ENCODE results near the gene LRRK2.
"Not testable (repeated sequence)": the region's sequence is repeated elsewhere in the genome, so short reads cannot be mapped to it uniquely, and the experiment has no call there.

The LRRK2 gene

DNA sequence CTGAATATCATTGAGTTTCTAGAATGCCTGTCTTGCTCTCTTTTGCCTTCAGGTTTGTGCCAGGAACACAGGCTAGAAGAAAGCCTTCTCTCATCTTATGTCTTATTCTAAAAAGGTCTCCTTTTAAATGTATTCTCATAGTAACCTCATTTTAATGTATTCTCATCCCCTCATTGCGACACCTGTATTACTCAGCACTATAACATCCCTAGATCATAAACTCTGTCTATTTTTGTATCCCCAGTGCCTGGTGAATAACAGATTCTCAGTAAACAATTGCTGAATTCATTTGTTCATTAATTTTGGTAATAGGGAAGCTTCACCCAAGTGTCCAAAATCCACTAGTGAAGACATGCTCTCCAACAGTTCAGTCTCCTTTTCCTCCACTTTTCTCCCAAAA is 8.8 kb upstream of the LRRK2 start:
- DNase-seq, result no peak

DNA sequence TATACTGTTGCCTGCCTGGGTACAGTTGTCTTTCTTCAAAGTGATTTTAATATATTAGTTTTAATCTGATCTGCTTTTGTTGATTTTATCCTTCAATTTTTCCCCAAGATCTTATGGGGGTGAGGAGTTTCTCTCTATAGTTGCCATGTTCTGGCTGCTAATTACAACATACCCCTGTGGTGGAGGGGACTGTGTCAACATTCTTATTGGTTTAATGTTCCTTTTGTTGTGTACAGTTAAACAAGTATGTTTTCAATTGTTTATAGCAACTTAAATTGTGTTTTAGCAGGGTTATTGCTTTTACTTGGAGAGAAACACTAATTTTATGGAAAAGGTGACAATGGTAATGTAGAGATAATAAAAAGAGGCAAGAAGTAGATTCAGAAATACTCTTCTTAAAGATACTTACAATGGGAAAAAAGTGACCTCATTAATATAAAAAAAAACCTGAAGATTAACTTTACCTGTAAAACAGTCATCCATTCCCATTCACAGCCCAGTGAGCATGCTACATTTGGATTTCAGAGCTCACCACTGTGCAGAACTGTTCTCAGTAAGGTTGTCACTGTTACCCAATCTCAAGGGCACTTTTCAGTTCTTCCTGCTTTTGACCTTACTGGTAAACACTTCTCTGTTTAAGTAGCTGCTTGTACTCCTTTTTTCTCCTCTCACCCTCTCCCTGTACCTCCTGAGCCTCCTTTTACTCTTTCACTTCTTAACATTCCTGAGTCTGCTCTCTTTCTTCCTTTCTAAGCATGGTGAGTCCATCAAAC is 8.1 kb upstream of the LRRK2 start:
- no peak for DNase-seq

DNA sequence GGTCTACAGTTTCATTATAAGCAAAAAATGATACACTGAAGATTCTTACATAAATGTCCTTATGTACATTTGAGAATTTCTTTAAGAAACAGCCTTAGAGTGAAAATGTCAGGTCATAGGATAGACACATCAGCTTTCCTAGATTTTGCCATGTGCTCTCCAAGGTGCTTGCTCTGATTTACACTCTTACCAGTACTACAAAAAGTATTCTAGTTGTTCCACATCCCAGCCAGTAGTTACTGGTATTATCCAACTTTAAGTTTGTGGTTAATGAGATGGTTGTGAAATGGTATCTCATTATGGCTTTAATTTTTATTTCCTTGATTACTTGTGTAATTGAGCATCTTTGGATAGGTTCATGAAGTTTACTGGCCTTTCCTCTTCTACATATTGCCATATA is 5.0 kb upstream of the LRRK2 start:
- no peak for DNase-seq

DNA sequence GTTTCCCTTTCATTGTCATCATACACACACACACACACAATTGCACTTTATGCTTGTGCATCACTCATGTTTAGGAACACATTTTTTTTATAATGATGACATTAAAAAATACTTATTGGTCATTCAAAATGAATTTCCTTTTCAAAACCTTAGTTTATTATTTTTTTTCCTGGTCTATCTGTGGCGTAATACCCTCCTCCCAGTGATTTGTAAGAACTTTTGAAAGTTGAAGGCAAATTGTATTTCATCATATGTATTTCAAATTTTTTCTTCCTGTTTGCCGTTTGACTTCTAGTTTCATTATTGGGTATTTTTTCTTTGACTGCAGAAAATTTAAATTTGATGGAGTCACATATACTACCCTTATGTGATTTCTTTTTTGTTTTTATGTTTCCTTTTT is 2.5 kb upstream of the LRRK2 start:
- DNase-seq, result no peak

DNA sequence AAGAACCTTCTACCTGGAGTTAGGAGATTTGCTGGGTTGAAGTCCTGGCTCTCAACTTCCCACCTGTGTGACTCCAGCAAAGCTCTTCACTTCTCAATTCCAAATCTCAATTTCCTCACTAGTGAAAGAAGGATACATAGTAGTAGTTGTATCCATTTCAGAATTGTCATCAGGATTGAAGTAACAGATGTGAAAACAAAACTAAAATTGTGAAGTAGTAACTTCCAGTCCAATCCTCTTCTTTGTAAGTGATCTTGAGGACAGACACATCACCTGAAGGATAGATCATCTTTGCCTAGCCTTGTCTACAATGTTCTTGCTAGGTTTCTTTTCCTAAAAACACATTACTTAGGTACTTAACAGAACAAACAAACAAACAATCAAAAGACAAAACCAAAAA is 1.2 kb upstream of the LRRK2 start:
- DNase-seq, result no peak

DNA sequence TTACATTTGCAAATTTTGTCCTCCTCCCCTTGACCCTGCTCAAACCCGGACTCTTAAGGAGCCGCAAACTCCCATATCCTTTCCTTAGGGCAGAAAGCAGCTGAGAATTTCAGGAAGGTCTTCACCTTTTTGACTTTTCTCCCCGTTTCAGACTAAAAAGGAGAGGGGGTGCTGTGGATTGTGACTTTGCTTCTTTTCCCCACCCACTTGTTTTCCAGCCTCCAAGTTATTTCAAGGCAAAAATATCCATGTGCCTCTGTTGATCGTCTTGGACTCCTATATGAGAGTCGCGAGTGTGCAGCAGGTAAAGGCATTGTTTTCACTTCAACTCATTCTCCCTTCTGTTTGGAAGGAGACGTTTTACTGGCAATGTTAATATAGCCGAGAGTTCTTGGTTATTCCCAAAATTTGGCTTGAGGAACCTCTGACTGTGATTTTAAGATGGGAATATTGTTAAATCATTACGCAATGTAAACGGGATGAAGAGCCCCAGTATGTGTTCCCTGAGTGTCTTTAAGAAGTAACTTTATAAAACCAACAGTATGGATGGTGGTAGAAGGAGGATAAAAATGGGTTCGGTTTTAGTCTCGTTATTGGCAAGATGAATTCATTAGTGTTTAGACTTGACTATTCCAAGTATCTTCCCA is 663 bp downstream of the LRRK2 start:
- DNase-seq, result no peak

DNA sequence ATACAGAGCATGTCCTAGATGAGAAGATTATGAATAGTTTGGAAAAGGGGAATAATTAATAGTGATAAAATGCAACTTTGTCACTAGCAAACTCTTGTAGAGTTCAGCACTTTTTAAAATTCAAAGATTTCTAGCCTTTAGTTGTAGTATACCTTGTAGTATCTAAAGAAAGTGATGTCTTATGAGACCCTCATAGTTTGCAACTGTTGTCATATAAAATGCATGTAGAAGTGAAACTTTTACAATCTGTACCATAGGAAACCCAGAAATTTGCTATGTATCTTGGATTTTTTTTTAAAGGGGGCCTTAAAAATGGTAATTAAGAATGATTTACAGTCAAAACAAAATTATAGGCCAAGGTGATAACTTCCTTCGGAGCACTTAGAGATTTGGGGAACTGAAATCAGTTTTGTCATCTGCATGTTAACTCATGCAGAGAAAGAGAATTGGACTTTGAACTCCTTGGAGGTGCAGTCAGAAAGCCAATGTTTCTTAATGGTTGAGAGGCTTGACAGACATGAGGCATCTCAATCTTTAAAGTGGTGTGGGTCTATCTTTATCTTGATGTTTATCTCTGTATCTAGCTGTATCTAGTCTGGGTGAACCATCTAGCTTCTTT is 1.3 kb downstream of the LRRK2 start:
- no peak for DNase-seq

DNA sequence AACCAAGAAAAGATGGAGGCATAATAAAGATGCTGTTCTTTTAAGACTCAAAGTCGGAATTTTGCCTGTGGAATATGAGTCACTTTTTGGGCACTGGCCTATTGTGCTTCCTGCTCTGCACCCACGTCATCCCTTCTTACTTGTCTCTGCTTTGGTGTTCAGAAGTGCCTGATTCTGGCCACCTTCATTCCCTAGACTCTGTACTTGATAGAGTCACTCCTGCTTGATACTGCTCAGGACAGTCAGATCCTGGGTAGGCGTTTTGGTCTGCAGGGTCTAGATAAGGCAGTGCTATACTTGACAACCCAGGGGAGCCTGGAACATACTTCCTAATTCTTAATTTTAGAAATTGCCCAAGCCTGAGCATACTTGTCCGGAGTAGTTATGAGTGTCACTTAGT is 1.9 kb downstream of the LRRK2 start:
- no peak for DNase-seq

DNA sequence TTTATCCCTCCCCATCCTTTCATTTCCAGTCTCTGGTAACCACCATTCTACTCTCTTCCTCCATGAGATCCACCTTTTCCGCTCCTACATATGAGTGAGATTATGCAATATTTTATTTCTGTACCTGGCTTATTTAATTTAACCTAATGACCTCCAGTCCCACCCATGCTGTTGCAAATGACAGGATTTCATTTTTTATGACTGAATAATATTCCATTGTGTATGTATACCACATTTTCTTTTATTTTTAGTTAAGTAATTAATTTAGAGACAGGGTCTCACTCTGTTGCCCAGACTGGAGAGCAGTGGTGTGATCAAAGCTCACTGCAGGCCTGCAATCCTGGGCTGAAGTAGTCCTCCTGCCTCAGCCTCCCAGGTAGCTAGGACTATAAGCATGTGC is 2.6 kb downstream of the LRRK2 start:
- DNase-seq, result no peak

DNA sequence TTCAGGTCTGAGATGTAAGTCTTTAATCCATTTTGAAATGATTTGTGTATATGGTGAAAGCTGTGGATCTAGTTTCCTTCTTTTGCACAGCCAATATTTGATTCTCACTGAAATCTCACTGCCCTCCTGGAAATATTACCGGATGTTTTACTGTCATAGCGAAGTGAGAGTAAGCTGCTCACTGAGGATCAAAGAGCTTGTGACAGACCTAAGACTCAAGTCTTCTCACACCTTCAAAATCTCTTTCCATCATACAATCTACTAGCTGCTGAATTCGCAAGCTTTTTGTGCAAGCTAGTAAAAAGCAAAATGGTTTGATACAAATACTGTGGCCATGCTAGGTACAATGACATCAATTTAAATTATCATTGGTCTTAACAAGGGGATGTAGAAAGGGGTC is 3.9 kb downstream of the LRRK2 start:
- no peak for DNase-seq

DNA sequence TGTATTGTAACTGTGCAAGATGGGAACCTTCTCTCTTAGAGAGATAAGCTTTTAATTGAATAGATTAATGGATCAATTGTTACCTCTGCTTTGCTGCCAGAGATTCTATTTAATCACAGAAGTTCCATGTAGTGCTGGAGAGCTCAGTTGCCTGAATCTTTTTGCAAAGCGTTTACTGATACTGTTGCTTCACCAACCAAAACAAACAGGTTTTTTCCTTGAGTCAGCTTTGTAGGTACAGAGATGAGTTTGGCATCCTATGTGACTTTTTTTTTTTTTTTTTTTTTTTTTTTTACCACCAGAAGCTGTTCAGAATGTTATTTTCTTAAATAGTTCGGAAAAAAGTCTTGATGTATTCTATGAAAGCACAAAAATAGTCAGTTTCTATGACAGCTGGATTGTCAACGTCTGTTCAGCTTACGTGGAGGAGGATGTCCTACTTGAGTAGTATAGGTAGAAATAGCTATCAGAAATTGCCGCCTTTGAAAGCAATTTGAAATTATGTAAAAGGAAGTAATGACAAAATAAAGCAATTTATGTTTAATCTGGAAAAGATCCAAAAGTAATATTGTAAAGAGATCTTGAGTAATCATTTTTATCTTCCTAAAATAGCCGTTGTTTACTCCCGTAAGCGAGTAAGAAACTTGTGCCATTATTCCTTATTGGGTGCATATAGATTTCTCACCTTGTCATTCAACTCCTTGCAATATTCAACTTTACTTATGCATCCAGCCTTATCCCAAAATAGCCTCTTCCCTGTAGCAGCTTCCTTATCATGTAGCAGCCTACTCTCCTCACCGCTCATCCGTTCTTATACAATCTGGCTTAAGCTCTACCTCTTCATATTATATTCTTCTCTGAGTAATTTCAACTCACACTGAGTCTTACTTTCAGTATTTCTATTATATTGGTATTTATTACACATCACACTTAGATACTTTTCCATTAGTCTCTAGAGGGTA is 5.2 kb downstream of the LRRK2 start:
- DNase-seq, result no peak

DNA sequence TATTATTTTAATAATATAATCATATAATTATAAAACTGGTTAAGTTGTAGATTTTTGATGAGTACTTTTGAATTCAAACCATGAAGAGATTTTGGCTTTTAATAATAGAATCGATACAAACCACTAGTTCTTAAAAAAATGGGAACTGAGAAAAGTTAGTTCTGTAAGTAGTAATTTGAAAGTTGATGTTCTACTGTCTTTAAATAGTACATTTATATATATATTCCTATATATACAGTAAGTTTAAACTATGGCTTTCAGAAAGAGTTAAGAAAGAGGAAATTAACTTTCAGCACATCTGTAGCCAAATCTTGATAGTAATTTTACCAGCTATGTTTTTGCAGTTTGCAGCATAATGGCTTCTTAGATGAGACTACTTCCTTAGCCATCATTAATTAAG is 7.8 kb downstream of the LRRK2 start:
- DNase-seq, result no peak

DNA sequence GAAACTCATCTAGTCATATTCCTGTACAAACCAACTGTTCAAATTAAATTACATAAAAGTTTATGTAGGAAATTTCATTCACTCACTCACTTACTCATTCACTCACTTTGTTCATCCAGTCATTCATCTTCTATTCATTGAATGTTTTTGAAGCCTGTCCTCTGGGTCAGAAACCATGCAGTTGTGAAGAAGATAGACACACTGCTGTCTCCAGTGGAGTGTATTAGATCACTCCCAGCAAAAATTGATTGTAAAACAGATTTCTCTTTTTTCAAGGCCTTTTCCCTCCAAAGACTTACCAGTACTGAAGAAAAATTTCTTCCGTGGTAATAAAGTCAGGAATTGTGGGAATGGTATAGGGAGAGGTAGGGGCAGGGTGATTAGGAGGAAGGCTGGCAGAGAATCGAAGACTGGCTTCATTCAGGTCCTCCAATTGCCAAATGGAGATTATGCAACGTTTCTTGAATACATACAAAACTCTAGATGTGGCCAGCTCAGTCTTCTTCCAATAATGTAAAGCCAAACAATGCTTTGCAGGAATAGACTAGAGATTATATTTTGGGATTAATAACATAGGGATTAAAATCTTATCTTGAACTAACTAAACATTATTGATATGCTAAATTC is 9.1 kb downstream of the LRRK2 start:
- no peak for DNase-seq

DNA sequence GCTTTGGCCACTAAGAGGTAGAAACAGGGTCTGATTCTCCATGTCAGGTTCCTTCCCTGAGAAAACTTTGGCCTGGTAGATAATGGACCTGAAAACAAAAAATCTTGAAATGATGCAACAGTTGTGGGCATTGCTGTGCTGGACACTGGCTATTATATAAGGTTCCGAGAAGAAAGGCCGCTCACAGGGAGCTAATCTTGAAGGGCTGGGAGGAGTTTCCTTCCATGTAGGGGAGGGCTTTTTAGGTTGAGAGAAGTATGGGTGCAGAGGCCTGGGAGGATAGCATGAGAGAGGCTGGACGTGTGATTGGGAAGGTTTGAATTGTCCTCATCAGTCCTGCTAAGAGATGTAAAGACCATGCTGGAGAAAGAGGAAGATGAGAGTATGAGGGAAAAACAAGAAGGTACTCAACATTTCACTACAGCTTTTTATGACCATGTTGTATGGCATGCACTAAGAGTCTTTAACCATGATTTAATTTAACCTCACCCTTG is 11.6 kb downstream of the LRRK2 start:
- no peak for DNase-seq

DNA sequence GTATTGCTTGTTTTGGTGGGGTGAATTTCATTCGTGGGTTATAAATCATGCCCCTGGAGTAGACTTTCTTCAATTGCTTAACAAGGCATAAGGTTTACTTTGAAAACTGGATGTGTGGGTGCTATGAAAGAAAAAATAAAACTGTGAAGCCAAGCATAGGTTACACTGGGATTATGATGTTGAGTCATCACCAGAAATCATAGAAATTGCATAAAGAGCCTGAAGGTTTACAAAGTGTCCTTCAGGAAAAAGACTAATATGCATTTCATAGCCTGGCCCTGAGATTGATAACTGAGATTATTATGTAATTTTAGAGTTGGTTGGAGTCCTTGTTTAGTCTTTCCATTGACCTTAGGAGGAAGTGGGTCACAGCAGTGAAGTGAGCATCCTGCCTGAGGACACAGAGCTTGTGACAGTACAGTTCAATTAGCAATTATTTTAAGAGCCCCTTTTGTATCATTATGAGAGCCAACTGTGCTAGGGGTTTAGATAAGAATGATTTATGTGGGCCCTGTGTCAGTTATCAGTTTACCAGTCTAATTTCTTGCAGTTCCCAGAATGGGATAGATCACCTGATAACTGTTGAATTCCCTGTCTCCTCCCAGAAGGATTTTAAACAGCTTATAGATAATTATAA is 13.6 kb downstream of the LRRK2 start:
- no peak for DNase-seq

DNA sequence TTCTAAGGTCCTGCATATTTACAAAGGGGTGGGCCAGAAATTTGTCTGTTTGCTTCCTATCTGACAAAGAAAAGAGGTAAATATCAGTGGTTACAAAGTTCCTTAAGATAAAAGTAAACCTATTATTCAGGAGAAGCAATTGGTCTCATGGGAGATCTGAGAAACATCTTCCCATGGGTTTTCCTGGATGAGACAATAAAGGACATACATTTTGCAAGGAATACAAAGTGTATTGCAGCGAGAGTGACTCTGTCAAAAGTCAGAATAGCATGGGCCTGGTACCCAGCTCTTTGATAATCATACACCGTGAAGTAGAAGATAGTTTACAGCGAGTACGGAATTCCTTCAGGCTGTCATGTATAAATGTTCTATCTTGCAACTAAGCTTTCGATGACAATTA is 14.2 kb downstream of the LRRK2 start:
- DNase-seq, result no peak

DNA sequence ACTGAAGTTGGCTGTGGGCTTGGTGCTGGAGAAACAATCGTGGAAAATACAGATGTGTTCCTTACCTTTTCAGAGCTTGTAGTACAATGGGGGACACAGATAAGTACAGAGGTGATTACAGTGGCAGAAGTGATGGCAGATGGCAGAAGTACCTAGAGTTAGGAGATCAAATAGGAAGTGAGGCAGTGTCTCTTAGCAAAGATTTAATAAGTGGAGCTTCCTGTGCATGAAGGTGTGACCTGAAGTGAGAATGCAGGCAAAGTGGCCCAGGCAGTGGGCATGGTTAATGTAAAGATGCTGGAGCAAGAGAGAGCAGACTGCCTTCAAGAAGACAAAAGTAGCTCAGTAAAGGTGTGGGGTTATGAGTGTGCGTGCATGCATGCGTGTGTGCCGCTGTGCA is 16.0 kb downstream of the LRRK2 start:
- no peak for DNase-seq

DNA sequence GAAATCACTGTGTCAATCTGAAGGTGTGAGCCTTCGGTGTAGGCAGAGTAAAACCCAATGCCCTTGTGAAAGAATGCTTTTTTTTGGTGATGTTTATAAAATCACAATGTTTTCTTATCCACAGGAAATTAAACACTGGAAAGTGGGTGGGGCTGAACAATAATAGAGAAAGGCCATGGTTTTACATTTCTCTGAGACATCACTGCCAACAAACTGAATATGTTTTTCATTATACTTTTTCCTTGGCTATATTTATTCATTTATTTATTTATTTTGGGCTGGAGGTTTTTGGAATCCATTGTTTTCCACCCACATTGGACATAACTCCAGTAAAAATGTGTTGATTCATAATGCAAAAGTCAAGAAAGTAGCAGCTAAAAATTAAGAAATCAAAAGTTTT is 16.9 kb downstream of the LRRK2 start:
- DNase-seq, result no peak

DNA sequence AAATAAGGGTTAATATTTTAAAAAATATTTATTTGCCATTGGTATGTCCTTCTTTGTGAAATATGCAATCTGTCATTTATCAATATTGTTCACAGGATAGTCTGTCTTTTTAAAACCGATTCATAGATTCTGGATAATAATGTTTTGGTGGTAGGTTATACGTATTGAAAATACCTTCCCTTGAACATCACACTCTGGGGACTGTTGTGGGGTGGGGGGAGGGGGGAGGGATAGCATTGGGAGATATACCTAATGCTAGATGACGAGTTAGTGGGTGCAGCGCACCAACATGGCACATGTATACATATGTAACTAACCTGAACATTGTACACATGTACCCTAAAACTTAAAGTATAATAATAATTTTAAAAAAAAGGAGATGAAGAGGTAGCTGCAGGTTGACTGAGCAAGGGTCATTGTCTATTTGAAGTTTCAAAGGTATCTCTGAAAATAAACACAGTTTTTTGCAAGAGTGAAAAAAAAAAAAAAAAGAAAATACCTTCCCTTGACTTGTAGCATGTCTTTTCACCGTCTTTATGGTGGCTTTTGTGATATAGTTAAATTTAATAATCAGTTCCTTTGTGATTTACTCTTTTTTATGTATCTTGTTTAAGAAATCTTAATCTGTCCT is 19.8 kb downstream of the LRRK2 start:
- DNase-seq, result not testable (repeated sequence)

DNA sequence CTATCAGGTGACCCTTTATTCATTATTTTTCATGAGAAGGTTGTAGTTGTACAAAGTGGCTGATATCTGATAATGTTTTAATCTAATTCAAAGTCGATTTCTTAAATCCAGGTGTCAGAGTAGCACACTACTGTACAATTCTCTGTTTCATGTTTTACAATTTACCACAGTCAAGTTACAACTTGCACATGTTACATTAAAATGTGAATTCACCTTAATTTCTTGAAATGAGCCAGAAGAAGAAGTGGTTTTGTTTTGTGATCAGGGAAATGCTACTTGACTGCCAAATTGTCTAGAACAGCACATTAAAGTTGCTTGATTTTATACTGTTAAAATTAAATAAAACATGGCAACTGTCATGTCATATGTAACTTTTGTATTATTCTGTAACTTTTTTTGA is 23.2 kb downstream of the LRRK2 start:
- DNase-seq, result no peak

DNA sequence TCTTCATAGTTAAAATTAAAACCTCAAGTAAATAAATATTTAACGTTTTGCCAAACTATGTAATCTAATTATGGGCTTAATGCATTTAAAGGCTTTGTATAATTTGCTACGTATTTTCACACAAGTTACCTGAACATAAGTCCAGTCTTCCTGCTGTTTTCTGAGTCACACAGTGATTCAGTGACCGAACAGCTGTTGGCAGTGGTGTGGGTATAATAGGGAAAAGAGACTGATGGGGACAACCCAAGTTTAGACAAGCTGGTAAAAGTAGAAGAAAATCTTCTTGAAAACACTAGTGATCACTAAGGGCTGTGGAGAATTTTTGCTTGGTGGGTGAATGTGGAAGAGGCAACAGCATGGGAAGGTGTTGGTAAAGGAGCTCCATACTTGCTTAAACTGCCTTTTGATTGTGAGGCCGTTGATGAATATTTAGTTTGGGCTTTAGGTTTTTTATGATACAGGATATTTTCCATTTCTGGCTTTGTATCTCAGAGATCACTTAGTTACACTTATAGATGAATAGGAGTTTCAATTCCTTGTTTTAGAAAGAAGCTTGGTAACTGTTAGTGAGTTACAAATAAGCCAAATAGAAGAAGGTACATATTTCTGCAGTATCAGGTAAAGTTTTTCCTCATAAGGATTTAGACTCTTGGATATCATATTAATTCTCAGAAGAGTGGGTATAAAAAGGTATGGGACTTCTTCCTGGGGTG is 23.9 kb downstream of the LRRK2 start:
- no peak for DNase-seq
